GM18951 (cell line): ENCODE results near the gene CAPN1.

Source experiments
- POLR2A ChIP-seq: IDR thresholded peaks from 4 replicates; pipeline ENCODE4 v1.6.1; 2011; ENCODE audit warnings: mild to moderate bottlenecking; ENCODE audit not compliant: insufficient read length, insufficient read depth; ENCODE audit errors: extremely low read depth
- in situ Hi-C: fragments of 300-500 bp; cut with MboI; formaldehyde crosslinking; loops from one replicate; pipeline ENCODE4 v1.12.0; 2022; ENCODE audit warnings: low sequenced_read_pairs, mixed read lengths, inconsistent platforms; ENCODE audit not compliant: unreplicated experiment

The CAPN1 gene

GRCh38 chr11:65188486-65188885 is 6.8 kb downstream of the CAPN1 start:
- in situ Hi-C loops: no loop called here
- TF ChIP-seq POLR2A: no peak

- in situ Hi-C loops: no loop called here
- TF ChIP-seq POLR2A: no peak
Observed at GRCh38 chr11:65189191-65189590, 7.5 kb downstream of the CAPN1 start.

- TF ChIP-seq POLR2A: no peak
- in situ Hi-C loops: no loop called here
Observed at GRCh38 chr11:65194564-65194963, 12.8 kb downstream of the CAPN1 start.

GRCh38 chr11:65204143-65204542 is 22.4 kb downstream of the CAPN1 start:
- TF ChIP-seq POLR2A: no peak
- in situ Hi-C loops: no loop called here

GRCh38 chr11:65204646-65205601 is 23.2 kb downstream of the CAPN1 start:
- in situ Hi-C loops: no loop called here
- no peak for TF ChIP-seq POLR2A

GRCh38 chr11:65205602-65205967 is 23.9 kb downstream of the CAPN1 start:
- TF ChIP-seq POLR2A: no peak
- in situ Hi-C loops: no loop called here

GRCh38 chr11:65206441-65206841 is 24.7 kb downstream of the CAPN1 start:
- in situ Hi-C loops: no loop called here
- TF ChIP-seq POLR2A: no peak

GRCh38 chr11:65206901-65207300 is 25.2 kb downstream of the CAPN1 start:
- in situ Hi-C loops: no loop called here
- TF ChIP-seq POLR2A: no peak

- in situ Hi-C loops: no loop called here
Observed at GRCh38 chr11:65207918-65208784, 26.4 kb downstream of the CAPN1 start.

GRCh38 chr11:65208785-65209710 is 27.3 kb downstream of the CAPN1 start:
- in situ Hi-C loops: no loop called here
- no peak for TF ChIP-seq POLR2A

More at GRCh38 chr11:65207918-65208784, 26.4 kb downstream of the CAPN1 start:
- TF ChIP-seq POLR2A: no peak

- in situ Hi-C loops: no loop called here
- TF ChIP-seq POLR2A: no peak
Observed at GRCh38 chr11:65209711-65210360, 28.1 kb downstream of the CAPN1 start.

GRCh38 chr11:65210361-65210731 is 28.6 kb downstream of the CAPN1 start:
- in situ Hi-C loops: no loop called here
- TF ChIP-seq POLR2A: no peak

- in situ Hi-C loops: no loop called here
Observed at GRCh38 chr11:65210748-65211147, 29.0 kb downstream of the CAPN1 start.

More at GRCh38 chr11:65210748-65211147, 29.0 kb downstream of the CAPN1 start:
- TF ChIP-seq POLR2A: no peak
